ENCODE measurements around the gene MRPL30.

Gene MRPL30

DNA sequence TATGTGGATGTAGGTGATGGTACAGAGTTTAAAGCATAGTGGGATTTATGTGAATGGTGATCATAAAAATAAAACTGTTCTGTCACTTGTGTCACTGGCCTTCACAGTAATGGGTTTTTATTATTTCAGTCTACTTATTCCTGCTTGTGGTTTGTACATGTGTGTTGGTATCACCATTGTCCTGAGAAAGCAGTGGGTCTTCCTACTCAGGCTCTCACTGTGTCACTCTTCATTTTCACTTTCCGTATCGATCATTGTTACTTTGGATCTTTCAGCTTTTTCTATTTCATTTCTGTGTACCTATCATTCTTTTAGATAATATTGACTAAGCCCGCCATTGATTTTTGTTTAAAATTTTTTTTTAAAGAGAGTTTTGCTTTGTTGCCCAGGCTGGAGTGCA, 7.4 kb downstream of the MRPL30 start:
- TF ChIP-seq CREB1 (IDR thresholded peaks at IDR 0.05; ENCODE audit: low read depth) (no peak), EGR1 (IDR thresholded peaks at IDR 0.05) (no peak), RAD21 (IDR thresholded peaks at IDR 0.05; ENCODE audit: low read depth) (no peak), NFIC (IDR thresholded peaks at IDR 0.05) (no peak), TAF1 (IDR thresholded peaks at IDR 0.05; ENCODE audit: low read depth) (no peak), FOXM1 (IDR thresholded peaks at IDR 0.05; ENCODE audit: borderline replicate concordance, low read depth) (no peak), YY1 (IDR thresholded peaks at IDR 0.05; ENCODE audit: low read depth) (no peak), TCF12 (IDR thresholded peaks at IDR 0.05; ENCODE audit: low read depth) (no peak), CEBPB (IDR thresholded peaks at IDR 0.05) (no peak), TEAD4 (IDR thresholded peaks at IDR 0.05) (no peak)
- TF ChIP-seq, protein P1, sequence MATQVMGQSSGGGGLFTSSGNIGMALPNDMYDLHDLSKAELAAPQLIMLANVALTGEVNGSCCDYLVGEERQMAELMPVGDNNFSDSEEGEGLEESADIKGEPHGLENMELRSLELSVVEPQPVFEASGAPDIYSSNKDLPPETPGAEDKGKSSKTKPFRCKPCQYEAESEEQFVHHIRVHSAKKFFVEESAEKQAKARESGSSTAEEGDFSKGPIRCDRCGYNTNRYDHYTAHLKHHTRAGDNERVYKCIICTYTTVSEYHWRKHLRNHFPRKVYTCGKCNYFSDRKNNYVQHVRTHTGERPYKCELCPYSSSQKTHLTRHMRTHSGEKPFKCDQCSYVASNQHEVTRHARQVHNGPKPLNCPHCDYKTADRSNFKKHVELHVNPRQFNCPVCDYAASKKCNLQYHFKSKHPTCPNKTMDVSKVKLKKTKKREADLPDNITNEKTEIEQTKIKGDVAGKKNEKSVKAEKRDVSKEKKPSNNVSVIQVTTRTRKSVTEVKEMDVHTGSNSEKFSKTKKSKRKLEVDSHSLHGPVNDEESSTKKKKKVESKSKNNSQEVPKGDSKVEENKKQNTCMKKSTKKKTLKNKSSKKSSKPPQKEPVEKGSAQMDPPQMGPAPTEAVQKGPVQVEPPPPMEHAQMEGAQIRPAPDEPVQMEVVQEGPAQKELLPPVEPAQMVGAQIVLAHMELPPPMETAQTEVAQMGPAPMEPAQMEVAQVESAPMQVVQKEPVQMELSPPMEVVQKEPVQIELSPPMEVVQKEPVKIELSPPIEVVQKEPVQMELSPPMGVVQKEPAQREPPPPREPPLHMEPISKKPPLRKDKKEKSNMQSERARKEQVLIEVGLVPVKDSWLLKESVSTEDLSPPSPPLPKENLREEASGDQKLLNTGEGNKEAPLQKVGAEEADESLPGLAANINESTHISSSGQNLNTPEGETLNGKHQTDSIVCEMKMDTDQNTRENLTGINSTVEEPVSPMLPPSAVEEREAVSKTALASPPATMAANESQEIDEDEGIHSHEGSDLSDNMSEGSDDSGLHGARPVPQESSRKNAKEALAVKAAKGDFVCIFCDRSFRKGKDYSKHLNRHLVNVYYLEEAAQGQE (IDR thresholded peaks at IDR 0.05; ENCODE audit: low read depth) = no peak
- TF ChIP-seq, protein P2, sequence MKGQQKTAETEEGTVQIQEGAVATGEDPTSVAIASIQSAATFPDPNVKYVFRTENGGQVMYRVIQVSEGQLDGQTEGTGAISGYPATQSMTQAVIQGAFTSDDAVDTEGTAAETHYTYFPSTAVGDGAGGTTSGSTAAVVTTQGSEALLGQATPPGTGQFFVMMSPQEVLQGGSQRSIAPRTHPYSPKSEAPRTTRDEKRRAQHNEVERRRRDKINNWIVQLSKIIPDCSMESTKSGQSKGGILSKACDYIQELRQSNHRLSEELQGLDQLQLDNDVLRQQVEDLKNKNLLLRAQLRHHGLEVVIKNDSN (IDR thresholded peaks at IDR 0.05) = no peak

DNA sequence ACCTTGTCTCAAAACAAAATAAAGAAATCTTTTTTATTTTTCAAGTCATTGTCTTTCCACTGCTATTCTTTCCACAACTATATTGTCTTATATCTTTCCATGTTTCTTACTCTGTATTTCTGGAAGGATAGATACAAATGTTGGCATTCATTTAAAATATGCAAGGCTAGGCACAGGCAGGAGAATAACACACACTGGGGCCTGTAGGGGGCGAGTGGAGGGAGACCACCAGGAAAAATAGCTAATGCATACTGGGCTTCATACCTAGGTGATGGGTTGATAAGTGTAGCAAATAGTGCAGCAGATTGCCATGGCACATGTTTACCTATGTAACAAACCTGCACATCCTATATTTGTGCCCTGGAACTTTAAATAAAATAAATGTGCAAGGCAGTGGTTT, 9.6 kb downstream of the MRPL30 start:
- TF ChIP-seq NFIC (IDR thresholded peaks at IDR 0.05) = no peak
- TF ChIP-seq EGR1 (IDR thresholded peaks at IDR 0.05) = no peak
- TF ChIP-seq CREB1 (IDR thresholded peaks at IDR 0.05; ENCODE audit: low read depth) = no peak
- no peak for TF ChIP-seq RAD21 (IDR thresholded peaks at IDR 0.05; ENCODE audit: low read depth)
- no peak for TF ChIP-seq ZBTB7A (IDR thresholded peaks at IDR 0.05; ENCODE audit: low read depth)
- no peak for TF ChIP-seq EP300 (IDR thresholded peaks at IDR 0.05; ENCODE audit: borderline replicate concordance)
- TF ChIP-seq, protein P3, sequence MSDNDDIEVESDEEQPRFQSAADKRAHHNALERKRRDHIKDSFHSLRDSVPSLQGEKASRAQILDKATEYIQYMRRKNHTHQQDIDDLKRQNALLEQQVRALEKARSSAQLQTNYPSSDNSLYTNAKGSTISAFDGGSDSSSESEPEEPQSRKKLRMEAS (IDR thresholded peaks at IDR 0.05) = no peak
- no peak for TF ChIP-seq TCF12 (IDR thresholded peaks at IDR 0.05; ENCODE audit: low read depth)
- TF ChIP-seq YY1 (IDR thresholded peaks at IDR 0.05; ENCODE audit: low read depth) = no peak
- TF ChIP-seq CEBPB (IDR thresholded peaks at IDR 0.05) = no peak
- TF ChIP-seq, protein P1 (IDR thresholded peaks at IDR 0.05; ENCODE audit: low read depth) = no peak
- TF ChIP-seq FOXM1 (IDR thresholded peaks at IDR 0.05; ENCODE audit: borderline replicate concordance, low read depth) = no peak
- TF ChIP-seq TEAD4 (IDR thresholded peaks at IDR 0.05) = no peak
- TF ChIP-seq TAF1 (IDR thresholded peaks at IDR 0.05; ENCODE audit: low read depth) = no peak
- TF ChIP-seq, protein P2 (IDR thresholded peaks at IDR 0.05) = no peak

DNA sequence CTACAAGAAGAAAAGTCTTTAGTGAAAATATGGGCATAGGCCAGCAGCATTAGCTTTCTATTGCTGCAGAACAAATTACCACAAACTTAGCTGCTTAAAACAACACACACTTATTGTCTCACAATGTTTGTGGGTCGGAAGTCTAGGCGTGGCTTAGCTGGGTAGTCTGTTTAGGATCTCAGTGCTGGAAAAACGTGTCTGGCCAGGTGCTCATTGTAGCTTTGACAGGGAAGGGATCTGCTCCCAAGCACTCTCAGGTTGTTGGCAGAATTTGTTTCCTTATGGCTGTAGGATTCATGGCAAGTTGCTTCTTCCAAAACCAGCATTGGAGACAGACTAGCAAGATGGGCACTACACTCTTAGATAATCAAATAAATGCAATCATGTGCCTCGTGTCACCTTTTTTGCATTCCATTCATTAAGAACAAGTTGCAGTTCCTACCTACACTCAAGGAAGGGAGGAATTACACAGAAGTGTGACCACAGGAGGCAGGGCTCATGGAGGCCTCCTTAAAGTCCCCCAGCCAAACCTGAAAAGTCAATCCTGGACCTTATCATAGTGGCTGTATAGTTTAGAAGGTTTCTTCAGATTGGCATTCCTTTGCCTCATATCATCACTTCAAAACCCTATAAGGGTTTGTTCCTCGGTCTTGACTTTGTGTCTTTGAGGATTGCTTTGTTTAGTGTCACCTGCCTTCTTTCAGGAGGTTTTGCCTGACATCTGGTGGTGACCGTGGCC, 17.3 kb downstream of the MRPL30 start:
- TF ChIP-seq YY1 (IDR thresholded peaks at IDR 0.05; ENCODE audit: low read depth) (no peak), EGR1 (IDR thresholded peaks at IDR 0.05) (no peak), FOXM1 (IDR thresholded peaks at IDR 0.05; ENCODE audit: borderline replicate concordance, low read depth) (no peak), TAF1 (IDR thresholded peaks at IDR 0.05; ENCODE audit: low read depth) (no peak)

DNA sequence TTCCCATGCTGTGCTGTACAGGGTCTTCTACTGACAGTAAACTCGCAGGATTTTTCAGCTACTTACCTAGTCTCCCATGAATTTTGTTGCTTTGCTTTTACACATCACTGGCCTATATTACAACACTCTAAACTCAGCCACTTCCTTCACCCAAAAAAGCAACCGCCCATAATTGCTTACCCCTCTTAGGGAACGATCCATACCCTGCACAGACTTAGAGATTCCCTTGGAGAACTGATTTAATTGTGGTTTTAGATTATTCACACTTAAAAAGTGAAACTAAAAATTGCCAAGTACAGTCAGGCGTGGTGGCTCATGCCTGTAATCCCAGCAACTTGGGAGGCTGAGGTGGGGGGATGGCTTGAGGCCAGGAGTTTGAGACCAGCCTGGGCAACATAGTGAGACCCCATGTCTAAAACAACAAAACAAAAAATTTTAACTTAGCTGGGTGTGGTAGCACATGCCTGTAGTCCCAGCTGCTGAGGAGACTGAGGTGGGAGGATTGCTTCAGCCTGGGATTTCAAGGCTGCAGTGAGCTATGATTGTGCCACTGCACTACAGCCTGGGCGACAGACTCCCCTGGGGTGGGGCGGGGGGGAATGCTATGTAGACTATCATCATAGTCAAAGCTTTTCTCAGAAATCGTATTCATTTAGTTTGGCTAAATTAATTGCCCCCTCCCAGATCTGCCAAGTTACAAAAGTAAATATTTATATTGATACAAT, 19.3 kb downstream of the MRPL30 start:
- TF ChIP-seq TCF12 (IDR thresholded peaks at IDR 0.05; ENCODE audit: low read depth) (no peak), RAD21 (IDR thresholded peaks at IDR 0.05; ENCODE audit: low read depth) (no peak), CREB1 (IDR thresholded peaks at IDR 0.05; ENCODE audit: low read depth) (no peak), TEAD4 (IDR thresholded peaks at IDR 0.05) (no peak)
- TF ChIP-seq, protein P3 (IDR thresholded peaks at IDR 0.05) = no peak

DNA sequence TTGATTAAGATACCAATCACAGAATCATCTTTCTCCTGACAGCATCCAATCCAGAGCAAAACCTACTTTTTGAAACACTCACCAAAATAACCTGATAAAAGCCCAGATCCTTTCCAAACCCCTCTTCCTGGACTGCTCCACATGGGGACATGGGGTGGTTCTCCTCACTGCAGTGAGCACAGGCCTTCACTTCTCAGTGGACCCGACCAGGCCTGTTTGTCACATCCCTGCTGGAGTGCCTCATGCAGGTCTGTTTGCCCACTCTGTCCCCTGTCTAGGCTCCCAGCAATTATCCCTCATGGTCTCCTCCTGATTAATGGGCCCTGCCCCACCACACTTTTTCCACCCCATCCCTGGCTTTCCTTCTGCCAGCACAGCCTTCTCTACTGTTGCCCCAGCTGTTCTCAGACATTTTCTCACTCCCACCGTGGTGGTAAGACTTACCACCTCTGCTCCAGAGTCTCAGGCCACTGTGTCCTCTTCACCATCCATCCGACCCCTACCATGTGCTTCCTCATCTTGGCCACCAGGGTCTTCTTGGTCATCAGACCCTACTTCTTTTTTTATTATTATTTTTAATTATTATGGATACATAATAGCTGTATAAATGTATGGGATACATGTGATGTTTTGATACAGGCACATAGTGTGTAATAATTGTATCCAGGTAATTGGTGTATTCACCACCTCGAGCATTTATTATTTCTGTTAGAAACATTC, 21.1 kb downstream of the MRPL30 start:
- no peak for TF ChIP-seq TAF1 (IDR thresholded peaks at IDR 0.05; ENCODE audit: low read depth)
- TF ChIP-seq, protein P1 (IDR thresholded peaks at IDR 0.05; ENCODE audit: low read depth) = no peak
- TF ChIP-seq RAD21 (IDR thresholded peaks at IDR 0.05; ENCODE audit: low read depth) = no peak
- TF ChIP-seq TCF12 (IDR thresholded peaks at IDR 0.05; ENCODE audit: low read depth) = no peak

Data from Ishikawa (cell line).